Esophagus muscularis mucosa (tissue), 4 donors: Measurements from ENCODE around the gene ZBTB7C. TPM values are rescaled to one million over a fixed set of nuclear protein-coding genes. Genes with fewer than 3 reads are reported as not detected.

Experiments
- DNase-seq: peaks from one replicate; pipeline ENCODE4 v3.0.0-alpha.2; 2017; ENCODE audit errors: extremely low spot score
- H3K27ac ChIP-seq, 4 donors: fragments of 200-600 bp; sonication (generic); replicated peaks in 1 of 4; 1 replicate in 3 of 4; 2 replicates in 1 of 4; pipeline ENCODE4 v1.5.1; 2016 to 2019; ENCODE audit warnings: mild to moderate bottlenecking in 1 of 4
- H3K27me3 ChIP-seq, 4 donors: fragments of 200-600 bp; sonication (generic); one replicate each; pipeline versions ENCODE4 v1.5.1 to v1.6.0; 2016 to 2019
- H3K36me3 ChIP-seq, 4 donors: fragments of 200-600 bp; sonication (generic); one replicate each; pipeline ENCODE4 v1.5.1; 2016 to 2019
- H3K4me1 ChIP-seq, 4 donors: fragments of 200-600 bp; sonication (generic); one replicate each; pipeline ENCODE4 v1.5.1; 2016 to 2019
- H3K4me3 ChIP-seq, 4 donors: fragments of 200-600 bp; sonication (generic); 1 replicate in 2 of 4; 2 replicates in 2 of 4; pipeline ENCODE4 v1.5.1; 2016 to 2019; ENCODE audit warnings: mild to moderate bottlenecking in 4 of 4, moderate library complexity in 1 of 4
- H3K9me3 ChIP-seq, 4 donors: fragments of 200-600 bp; sonication (generic); 1 replicate in 3 of 4; 2 replicates in 1 of 4; pipeline ENCODE4 v1.5.1; 2016 to 2019
- EP300 ChIP-seq: sonication (generic); formaldehyde crosslinking; IDR thresholded peaks from one replicate; pipeline ENCODE4 v1.6.1; 2017; ENCODE audit warnings: antibody characterized with exemption
- POLR2A ChIP-seq: fragments of 450-650 bp; IDR thresholded peaks from one replicate; pipeline ENCODE4 v1.6.1; 2017; ENCODE audit warnings: antibody characterized with exemption, moderate library complexity, mild to moderate bottlenecking, low read depth
- POLR2AphosphoS5 ChIP-seq, 2 donors: sonication (generic); formaldehyde crosslinking; IDR thresholded peaks; one replicate each; pipeline ENCODE4 v1.6.1; 2017; ENCODE audit warnings: antibody characterized with exemption in 2 of 2
- WGBS: methylation state at CpG from one replicate; pipeline ENCODE4 v1.1.5; 2018; 5-methylcytosine and 5-hydroxymethylcytosine counted together
- intact Hi-C: fragments of 100-400 bp; cut with DNase I; formaldehyde crosslinking; loops from one replicate; pipeline ENCODE4 v1.15.1; 2023
- total RNA-seq, 4 donors: library from RNA; depleted of rRNA; stranded (reverse); fragments of >200 nt; gene quantifications; one replicate each; pipeline versions ENCODE4 v1.1.0 to v1.2.1, GENCODE V29; 2016
- TF ChIP-seq, protein P1 (sequence below), 3 experiments: fragments of 200-600 bp in 2 of 3; fragments of 450-650 bp in 1 of 3; sonication (generic) in 2 of 3; IDR thresholded peaks; one replicate each; pipeline ENCODE4 v1.5.1; 2017 to 2019; ENCODE audit warnings: antibody characterized with exemption in 3 of 3, mild to moderate bottlenecking in 2 of 3, moderate library complexity in 1 of 3

The ZBTB7C gene
- total RNA-seq, 4 donors from 2014 or later: 6.3 to 13.2 (median 9.1) TPM

DNA sequence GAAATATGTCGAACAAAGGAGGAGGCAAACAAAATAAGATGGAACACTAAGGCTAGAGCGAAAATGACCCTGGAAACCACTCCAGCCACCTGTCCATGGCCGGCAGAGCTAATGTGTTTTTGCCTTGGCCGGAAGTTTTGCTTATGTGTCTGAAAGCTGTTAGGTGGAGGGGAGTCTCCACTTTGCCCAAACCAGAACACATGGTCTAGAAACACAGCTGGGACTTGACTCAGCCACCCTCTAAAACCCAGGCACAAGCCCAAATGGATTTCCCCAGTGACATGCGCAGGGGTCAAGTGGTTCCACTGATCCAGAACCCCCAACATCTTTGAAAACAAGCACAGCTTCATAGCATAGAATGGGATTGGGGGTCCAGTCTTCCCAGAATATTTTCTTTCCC, 159.3 kb downstream of the ZBTB7C start:
- TF ChIP-seq EP300 (no peak), POLR2AphosphoS5 (IDR thresholded peaks at IDR 0.05) (no peak), POLR2A (no peak)
- TF ChIP-seq, protein P1, sequence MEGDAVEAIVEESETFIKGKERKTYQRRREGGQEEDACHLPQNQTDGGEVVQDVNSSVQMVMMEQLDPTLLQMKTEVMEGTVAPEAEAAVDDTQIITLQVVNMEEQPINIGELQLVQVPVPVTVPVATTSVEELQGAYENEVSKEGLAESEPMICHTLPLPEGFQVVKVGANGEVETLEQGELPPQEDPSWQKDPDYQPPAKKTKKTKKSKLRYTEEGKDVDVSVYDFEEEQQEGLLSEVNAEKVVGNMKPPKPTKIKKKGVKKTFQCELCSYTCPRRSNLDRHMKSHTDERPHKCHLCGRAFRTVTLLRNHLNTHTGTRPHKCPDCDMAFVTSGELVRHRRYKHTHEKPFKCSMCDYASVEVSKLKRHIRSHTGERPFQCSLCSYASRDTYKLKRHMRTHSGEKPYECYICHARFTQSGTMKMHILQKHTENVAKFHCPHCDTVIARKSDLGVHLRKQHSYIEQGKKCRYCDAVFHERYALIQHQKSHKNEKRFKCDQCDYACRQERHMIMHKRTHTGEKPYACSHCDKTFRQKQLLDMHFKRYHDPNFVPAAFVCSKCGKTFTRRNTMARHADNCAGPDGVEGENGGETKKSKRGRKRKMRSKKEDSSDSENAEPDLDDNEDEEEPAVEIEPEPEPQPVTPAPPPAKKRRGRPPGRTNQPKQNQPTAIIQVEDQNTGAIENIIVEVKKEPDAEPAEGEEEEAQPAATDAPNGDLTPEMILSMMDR (IDR thresholded peaks at IDR 0.05): no peak

DNA sequence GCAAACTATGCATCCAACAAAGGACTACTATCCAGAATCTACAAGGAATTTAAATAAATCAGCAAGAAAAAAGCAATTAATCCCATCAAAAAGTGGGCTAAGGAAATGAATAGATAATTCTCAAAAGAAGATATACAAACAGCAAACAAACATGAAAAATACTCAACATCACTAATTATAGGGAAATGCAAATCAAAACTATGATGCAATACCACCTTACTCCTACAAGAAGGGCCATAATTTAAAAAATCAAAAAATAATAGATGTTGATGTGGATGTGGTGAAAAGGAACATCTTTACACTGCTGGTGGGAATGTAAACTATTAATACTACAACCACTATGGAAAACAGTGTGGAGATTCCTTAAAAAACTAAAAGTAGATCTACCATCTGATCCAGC, 164.7 kb downstream of the ZBTB7C start:
- H3K4me3 ChIP-seq: no peak overlapping the region
- H3K27ac ChIP-seq: no peak overlapping the region
- H3K27me3 ChIP-seq: no peaks in the 10 kb centered on the region
- TF ChIP-seq, protein P1 (IDR thresholded peaks at IDR 0.05): no peak
- no peak for TF ChIP-seq POLR2A
- TF ChIP-seq EP300: no peak
- no peak for TF ChIP-seq POLR2AphosphoS5 (IDR thresholded peaks at IDR 0.05)
- DNase-seq: no peak
- H3K9me3 ChIP-seq: peaks cover 0 to 6% (median 0%) of the 10 kb centered on the region in 4 donors
- intact Hi-C loops: no loop called here
- H3K36me3 ChIP-seq: no peaks in the 10 kb centered on the region
- H3K4me1 ChIP-seq: no peaks in the 10 kb centered on the region

More for the DNA sequence above, 159.3 kb downstream of the ZBTB7C start:
- Histone ChIP-seq H3K4me1 (no peaks in the 10 kb centered on the region), H3K9me3 (no peaks in the 10 kb centered on the region), H3K27me3 (no peaks in the 10 kb centered on the region), H3K4me3 (no peak overlapping the region), H3K36me3 (no peaks in the 10 kb centered on the region), H3K27ac (no peak overlapping the region)
- no peak for DNase-seq
- WGBS: 72% methylated on average over 5 of the region's 5 CpGs
- intact Hi-C loops: no loop called here

DNA sequence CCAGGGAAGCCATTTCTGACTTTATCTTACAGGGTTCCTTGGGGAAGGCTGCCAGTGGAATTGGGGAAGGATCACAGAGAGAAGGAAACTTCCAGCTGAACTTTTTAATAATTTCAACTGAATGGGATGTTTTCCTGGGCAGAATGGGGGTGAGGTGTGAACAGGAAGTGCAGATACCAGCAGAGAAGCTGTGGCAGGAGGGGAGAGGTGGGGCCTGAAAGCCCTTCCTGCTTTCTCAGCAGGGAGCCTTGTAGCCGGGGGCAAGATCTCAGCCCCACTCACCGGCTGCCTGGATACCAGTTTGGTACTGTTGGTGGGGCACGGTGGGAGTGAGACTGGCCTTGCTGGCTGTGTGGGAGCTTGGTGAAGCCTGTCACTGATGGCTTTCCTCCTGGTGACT, 170.5 kb downstream of the ZBTB7C start:
- Histone ChIP-seq H3K36me3 (no peaks in the 10 kb centered on the region), H3K27me3 (no peaks in the 10 kb centered on the region), H3K4me1 (no peaks in the 10 kb centered on the region), H3K9me3 (peaks cover 0 to 6% (median 0%) of the 10 kb centered on the region in 4 donors), H3K27ac (no peak overlapping the region), H3K4me3 (no peak overlapping the region)
- TF ChIP-seq EP300: no peak
- TF ChIP-seq POLR2AphosphoS5 (IDR thresholded peaks at IDR 0.05): no peak
- TF ChIP-seq, protein P1 (IDR thresholded peaks at IDR 0.05): no peak
- TF ChIP-seq POLR2A: no peak
- 70% methylated on average over 2 of the region's 3 CpGs for WGBS
- no peak for DNase-seq
- intact Hi-C loops: no loop called here

DNA sequence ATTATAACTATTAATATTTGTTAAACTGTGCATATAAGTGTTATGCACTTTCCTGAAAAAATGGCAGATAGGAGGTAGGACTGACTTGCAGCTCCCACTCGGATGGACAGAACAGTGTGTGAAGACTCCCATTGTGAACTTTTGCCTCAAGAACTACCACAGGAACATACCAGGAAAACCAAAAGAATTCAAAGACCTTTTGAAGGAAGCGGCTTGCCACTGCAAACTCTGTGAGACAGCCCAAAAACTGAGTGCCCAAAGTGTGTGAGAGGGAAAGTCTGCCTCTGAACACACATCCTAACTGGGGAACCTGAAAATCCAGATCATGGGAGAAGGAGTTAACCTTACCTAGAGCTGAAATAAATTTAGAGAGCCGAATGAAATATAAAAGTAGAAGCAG, 171.0 kb downstream of the ZBTB7C start:
- TF ChIP-seq POLR2AphosphoS5 (IDR thresholded peaks at IDR 0.05) (no peak), POLR2A (no peak), EP300 (no peak)
- TF ChIP-seq, protein P1 (IDR thresholded peaks at IDR 0.05): no peak
- no peaks in the 10 kb centered on the region for H3K27me3 ChIP-seq
- no peaks in the 10 kb centered on the region for H3K4me1 ChIP-seq
- H3K27ac ChIP-seq: no peak overlapping the region
- no peak overlapping the region for H3K4me3 ChIP-seq
- DNase-seq: no peak
- H3K9me3 ChIP-seq: peaks cover 0 to 6% (median 0%) of the 10 kb centered on the region in 4 donors
- intact Hi-C loops: no loop called here
- WGBS: 75% methylated on average over 3 of the region's 3 CpGs
- H3K36me3 ChIP-seq: no peaks in the 10 kb centered on the region

DNA sequence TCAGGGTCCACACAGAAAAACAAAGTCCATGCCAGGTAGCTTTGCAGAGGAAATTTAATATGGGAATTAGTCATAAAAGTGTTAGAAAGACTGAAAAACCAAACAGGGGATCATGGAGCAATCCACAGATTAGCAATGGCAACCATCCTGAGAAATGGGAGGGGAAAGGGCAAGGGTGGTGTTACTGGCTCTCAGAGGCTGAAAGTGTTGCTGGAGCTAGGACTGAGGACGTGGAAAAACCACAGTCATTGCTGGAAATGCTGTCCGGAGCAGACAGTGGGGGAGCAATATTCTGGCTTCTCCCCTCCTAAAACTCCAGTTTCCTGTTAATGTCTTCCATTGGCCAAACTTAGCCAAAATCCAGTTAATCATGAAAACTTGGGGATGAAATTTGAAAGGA, 172.4 kb downstream of the ZBTB7C start:
- Histone ChIP-seq H3K27me3 (no peaks in the 10 kb centered on the region), H3K4me1 (peaks cover 0 to 8% (median 4%) of the 10 kb centered on the region in 4 donors), H3K27ac (no peak overlapping the region), H3K9me3 (peaks cover 0 to 6% (median 0%) of the 10 kb centered on the region in 4 donors), H3K4me3 (no peak overlapping the region), H3K36me3 (no peaks in the 10 kb centered on the region)
- no peak for TF ChIP-seq POLR2A
- TF ChIP-seq EP300: no peak
- TF ChIP-seq, protein P1 (IDR thresholded peaks at IDR 0.05): no peak
- no peak for TF ChIP-seq POLR2AphosphoS5 (IDR thresholded peaks at IDR 0.05)
- 82% methylated on average over 2 of the region's 2 CpGs for WGBS
- no peak for DNase-seq
- intact Hi-C loops: no loop called here
